H1 (cell line): ENCODE measurements around the gene TESMIN.

Experiments
- EP300 ChIP-seq, 2 experiments: IDR thresholded peaks; 1 replicate in 1 of 2; 2 replicates in 1 of 2; pipeline ENCODE4 v1.6.1; 2011 to 2012; ENCODE audit warnings: low read depth in 2 of 2, low read length in 2 of 2, mild to moderate bottlenecking in 2 of 2, borderline replicate concordance in 1 of 2, inconsistent platforms in 1 of 2, moderate library complexity in 1 of 2
- KDM1A ChIP-seq: fragments of 200-600, 300-600 bp; sonication (generic); IDR thresholded peaks from 2 replicates; pipeline ENCODE4 v1.7.1; 2016; ENCODE audit warnings: mild to moderate bottlenecking, low read length, borderline replicate concordance
- POLR2A ChIP-seq, 2 experiments: IDR thresholded peaks; 1 replicate in 1 of 2; 2 replicates in 1 of 2; pipeline ENCODE4 v1.6.1; 2011; ENCODE audit warnings: low read depth in 2 of 2, low read length in 2 of 2, mild to moderate bottlenecking in 2 of 2; ENCODE audit errors: control extremely low read depth in 1 of 2
- POLR2AphosphoS5 ChIP-seq: IDR thresholded peaks from 2 replicates; pipeline ENCODE4 v1.6.1; 2011; ENCODE audit warnings: low read depth, low read length
- RAD21 ChIP-seq, 2 experiments: IDR thresholded peaks in 1 of 2; conservative IDR thresholded peaks in 1 of 2; 2 replicates each; pipeline ENCODE4 v1.6.1; 2011; ENCODE audit warnings: low read depth in 2 of 2, low read length in 2 of 2, improper control_type of control experiment in 1 of 2, inconsistent platforms in 1 of 2, mild to moderate bottlenecking in 1 of 2, moderate library complexity in 1 of 2
- SIN3A ChIP-seq, 2 experiments: IDR thresholded peaks in 1 of 2; conservative IDR thresholded peaks in 1 of 2; 2 replicates each; pipeline ENCODE4 v1.6.1; 2011 to 2012; ENCODE audit warnings: low read length in 2 of 2, improper control_type of control experiment in 1 of 2, low read depth in 1 of 2, mild to moderate bottlenecking in 1 of 2
- TF ChIP-seq, protein P1 (sequence below), 3 experiments: IDR thresholded peaks; 1 replicate in 2 of 3; 2 replicates in 1 of 3; pipeline versions ENCODE4 v1.5.1 to v1.6.1; 2011; ENCODE audit warnings: low read length in 3 of 3, mild to moderate bottlenecking in 3 of 3, inconsistent platforms in 2 of 3, low read depth in 1 of 3, moderate library complexity in 1 of 3; ENCODE audit not compliant: insufficient read depth in 1 of 3; ENCODE audit errors: control extremely low read depth in 1 of 3
- TF ChIP-seq, protein P2 (sequence below): IDR thresholded peaks from 2 replicates; pipeline ENCODE4 v1.6.1; 2012; ENCODE audit warnings: inconsistent platforms

DNA sequence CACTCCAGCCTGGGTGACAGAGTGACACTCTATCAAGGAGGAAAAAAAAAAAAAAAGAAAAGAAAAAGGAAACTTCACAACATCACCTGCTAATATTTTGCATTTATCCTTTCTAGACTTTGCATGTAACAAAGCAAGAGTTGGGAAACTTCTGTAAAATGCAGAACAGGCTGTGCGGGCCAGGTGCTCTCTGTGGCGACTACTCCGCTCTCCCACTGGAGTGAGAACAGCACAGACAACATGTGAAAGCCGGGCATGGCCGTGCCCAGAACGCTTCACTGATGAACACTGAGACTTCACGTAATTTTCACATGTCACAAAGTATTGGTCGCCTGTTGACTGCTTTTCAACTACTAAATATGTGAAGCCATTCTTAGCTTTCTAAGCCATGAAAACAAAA lies 15.5 kb upstream of the TESMIN start:
- TF ChIP-seq, protein P1, sequence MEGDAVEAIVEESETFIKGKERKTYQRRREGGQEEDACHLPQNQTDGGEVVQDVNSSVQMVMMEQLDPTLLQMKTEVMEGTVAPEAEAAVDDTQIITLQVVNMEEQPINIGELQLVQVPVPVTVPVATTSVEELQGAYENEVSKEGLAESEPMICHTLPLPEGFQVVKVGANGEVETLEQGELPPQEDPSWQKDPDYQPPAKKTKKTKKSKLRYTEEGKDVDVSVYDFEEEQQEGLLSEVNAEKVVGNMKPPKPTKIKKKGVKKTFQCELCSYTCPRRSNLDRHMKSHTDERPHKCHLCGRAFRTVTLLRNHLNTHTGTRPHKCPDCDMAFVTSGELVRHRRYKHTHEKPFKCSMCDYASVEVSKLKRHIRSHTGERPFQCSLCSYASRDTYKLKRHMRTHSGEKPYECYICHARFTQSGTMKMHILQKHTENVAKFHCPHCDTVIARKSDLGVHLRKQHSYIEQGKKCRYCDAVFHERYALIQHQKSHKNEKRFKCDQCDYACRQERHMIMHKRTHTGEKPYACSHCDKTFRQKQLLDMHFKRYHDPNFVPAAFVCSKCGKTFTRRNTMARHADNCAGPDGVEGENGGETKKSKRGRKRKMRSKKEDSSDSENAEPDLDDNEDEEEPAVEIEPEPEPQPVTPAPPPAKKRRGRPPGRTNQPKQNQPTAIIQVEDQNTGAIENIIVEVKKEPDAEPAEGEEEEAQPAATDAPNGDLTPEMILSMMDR (IDR thresholded peaks at IDR 0.05; ENCODE audit: control extremely low read depth in 1 of 3, insufficient read depth in 1 of 3, low read depth in 1 of 3, low read length in 3 of 3) = no peak
- TF ChIP-seq RAD21 (IDR thresholded peaks at IDR 0.05 in 1 of 2, conservative IDR thresholded peaks at IDR 0.05 in 1 of 2; ENCODE audit: low read depth in 2 of 2, low read length in 2 of 2) (no peak), POLR2A (IDR thresholded peaks at IDR 0.05; ENCODE audit: control extremely low read depth in 1 of 2, low read depth in 2 of 2, low read length in 2 of 2) (no peak), EP300 (IDR thresholded peaks at IDR 0.05; ENCODE audit: borderline replicate concordance in 1 of 2, low read depth in 2 of 2, low read length in 2 of 2) (no peak), KDM1A (no peak), POLR2AphosphoS5 (no peak), SIN3A (conservative IDR thresholded peaks at IDR 0.05 in 1 of 2, IDR thresholded peaks at IDR 0.05 in 1 of 2; ENCODE audit: low read depth in 1 of 2, low read length in 2 of 2) (no peak)
- TF ChIP-seq, protein P2, sequence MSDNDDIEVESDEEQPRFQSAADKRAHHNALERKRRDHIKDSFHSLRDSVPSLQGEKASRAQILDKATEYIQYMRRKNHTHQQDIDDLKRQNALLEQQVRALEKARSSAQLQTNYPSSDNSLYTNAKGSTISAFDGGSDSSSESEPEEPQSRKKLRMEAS = no peak
